ENCODE data around the gene ZNF583.
A peak's percentile ranks its signal among the peaks of the same experiment; 100 is the strongest.

ZNF583 gene

GRCh38 chr19:56403764-56404704, at the start of gene ZNF583:
ZNF583 (plus strand) TSS chr19:56404332; CDS start chr19:56407115, 2,783 bp downstream.
- no peaks in the 10 kb centered on the region for H3K27me3 ChIP-seq (ENCODE audit: insufficient read depth, low read depth)
- no peaks in the 10 kb centered on the region for H4K20me1 ChIP-seq (ENCODE audit: insufficient read depth)
- H3K9ac ChIP-seq, result peak within 1 kb of the TSS; percentile 69
- H3K36me3 ChIP-seq (ENCODE audit: insufficient read depth), result peaks cover 9% of the 10 kb centered on the region; the same call in 1 of the 2 replicates
- H3K79me2 ChIP-seq (ENCODE audit: insufficient read depth, low read depth), result no peaks in the 10 kb centered on the region
- TF ChIP-seq, protein P1, sequence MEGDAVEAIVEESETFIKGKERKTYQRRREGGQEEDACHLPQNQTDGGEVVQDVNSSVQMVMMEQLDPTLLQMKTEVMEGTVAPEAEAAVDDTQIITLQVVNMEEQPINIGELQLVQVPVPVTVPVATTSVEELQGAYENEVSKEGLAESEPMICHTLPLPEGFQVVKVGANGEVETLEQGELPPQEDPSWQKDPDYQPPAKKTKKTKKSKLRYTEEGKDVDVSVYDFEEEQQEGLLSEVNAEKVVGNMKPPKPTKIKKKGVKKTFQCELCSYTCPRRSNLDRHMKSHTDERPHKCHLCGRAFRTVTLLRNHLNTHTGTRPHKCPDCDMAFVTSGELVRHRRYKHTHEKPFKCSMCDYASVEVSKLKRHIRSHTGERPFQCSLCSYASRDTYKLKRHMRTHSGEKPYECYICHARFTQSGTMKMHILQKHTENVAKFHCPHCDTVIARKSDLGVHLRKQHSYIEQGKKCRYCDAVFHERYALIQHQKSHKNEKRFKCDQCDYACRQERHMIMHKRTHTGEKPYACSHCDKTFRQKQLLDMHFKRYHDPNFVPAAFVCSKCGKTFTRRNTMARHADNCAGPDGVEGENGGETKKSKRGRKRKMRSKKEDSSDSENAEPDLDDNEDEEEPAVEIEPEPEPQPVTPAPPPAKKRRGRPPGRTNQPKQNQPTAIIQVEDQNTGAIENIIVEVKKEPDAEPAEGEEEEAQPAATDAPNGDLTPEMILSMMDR (conservative IDR thresholded peaks at IDR 0.05; ENCODE audit: low read depth, low read length), result 0 out of 2 replicates have a peak, but pooled peaks have one; percentile 15
- H3K4me2 ChIP-seq, result peak within 1 kb of the TSS; percentile 70
- no peak within 1 kb of the TSS for H3K4me3 ChIP-seq (IDR thresholded peaks at IDR 0.05; ENCODE audit: insufficient read depth, low read depth, low read length)
- H3K27ac ChIP-seq, result peak within 1 kb of the TSS; percentile 59
- H3K4me1 ChIP-seq (ENCODE audit: low read depth, poor library complexity, severe bottlenecking), result peaks cover 4% of the 10 kb centered on the region
- H2AFZ ChIP-seq (ENCODE audit: low read depth), result peak within 1 kb of the TSS; percentile 95

DNA sequence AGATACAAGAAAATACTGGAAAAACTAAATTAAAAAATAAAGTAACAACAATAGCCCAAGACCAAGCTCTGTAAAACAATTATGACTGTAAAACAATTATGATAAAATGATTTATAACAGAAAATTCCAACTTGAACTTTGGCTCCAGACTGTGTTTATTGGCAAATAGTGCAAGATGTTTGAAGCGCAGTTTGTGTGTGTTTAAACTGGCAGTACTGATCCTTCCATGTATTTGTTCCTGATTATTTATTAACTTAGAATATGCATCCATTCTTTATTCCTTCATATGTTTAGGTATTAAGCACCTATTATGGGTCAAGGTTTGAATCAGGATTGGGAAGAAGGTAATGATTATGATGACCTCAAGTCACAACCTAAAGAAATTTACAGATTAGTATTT, 48.6 kb upstream of the ZNF583 start:
- H3K4me1 ChIP-seq (ENCODE audit: low read depth, poor library complexity, severe bottlenecking), result no peaks in the 10 kb centered on the region
- no peak overlapping the region for H2AFZ ChIP-seq (ENCODE audit: low read depth)
- TF ChIP-seq, protein P1 (conservative IDR thresholded peaks at IDR 0.05; ENCODE audit: low read depth, low read length), result no peak
- H3K4me3 ChIP-seq (IDR thresholded peaks at IDR 0.05; ENCODE audit: insufficient read depth, low read depth, low read length), result no peak overlapping the region
- H4K20me1 ChIP-seq (ENCODE audit: insufficient read depth), result no peaks in the 10 kb centered on the region
- no peaks in the 10 kb centered on the region for H3K27me3 ChIP-seq (ENCODE audit: insufficient read depth, low read depth)
- H3K4me2 ChIP-seq, result no peak overlapping the region
- H3K79me2 ChIP-seq (ENCODE audit: insufficient read depth, low read depth), result no peaks in the 10 kb centered on the region
- no peaks in the 10 kb centered on the region for H3K36me3 ChIP-seq (ENCODE audit: insufficient read depth)
- H3K9ac ChIP-seq, result no peak overlapping the region
- no peak overlapping the region for H3K27ac ChIP-seq

- no peaks in the 10 kb centered on the region for H3K27me3 ChIP-seq (ENCODE audit: insufficient read depth, low read depth)
- no peaks in the 10 kb centered on the region for H3K79me2 ChIP-seq (ENCODE audit: insufficient read depth, low read depth)
- no peaks in the 10 kb centered on the region for H3K4me1 ChIP-seq (ENCODE audit: low read depth, poor library complexity, severe bottlenecking)
- H3K4me3 ChIP-seq (IDR thresholded peaks at IDR 0.05; ENCODE audit: insufficient read depth, low read depth, low read length), result no peak overlapping the region
- no peaks in the 10 kb centered on the region for H3K36me3 ChIP-seq (ENCODE audit: insufficient read depth)
- no peak overlapping the region for H2AFZ ChIP-seq (ENCODE audit: low read depth)
- H3K9ac ChIP-seq, result no peak overlapping the region
- TF ChIP-seq, protein P1 (conservative IDR thresholded peaks at IDR 0.05; ENCODE audit: low read depth, low read length), result no peak
- no peaks in the 10 kb centered on the region for H4K20me1 ChIP-seq (ENCODE audit: insufficient read depth)
- no peak overlapping the region for H3K27ac ChIP-seq
- H3K4me2 ChIP-seq, result no peak overlapping the region
These were observed 47.2 kb upstream of the ZNF583 start for GRCh38 chr19:56356944-56357343.

DNA sequence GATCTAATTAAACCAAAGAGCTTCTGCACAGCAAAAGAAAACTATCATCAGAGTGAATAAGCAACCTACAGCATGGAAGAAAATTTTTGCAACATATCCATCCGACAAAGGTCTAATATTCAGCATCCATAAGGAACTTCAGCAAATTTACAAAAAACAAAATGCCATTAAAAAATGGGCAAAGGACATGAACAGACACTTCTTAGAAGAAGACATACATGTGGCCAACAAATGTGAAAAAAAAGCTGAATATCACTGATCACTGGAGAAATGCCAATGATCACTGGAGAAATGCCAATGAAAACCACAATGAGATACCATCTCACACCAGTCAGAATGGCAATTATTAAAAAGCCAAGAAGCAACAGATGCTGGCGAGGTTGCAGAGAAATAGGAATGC, 43.3 kb upstream of the ZNF583 start:
- H3K27ac ChIP-seq, result no peak overlapping the region
- H2AFZ ChIP-seq (ENCODE audit: low read depth), result no peak overlapping the region
- no peaks in the 10 kb centered on the region for H3K27me3 ChIP-seq (ENCODE audit: insufficient read depth, low read depth)
- no peak overlapping the region for H3K4me3 ChIP-seq (IDR thresholded peaks at IDR 0.05; ENCODE audit: insufficient read depth, low read depth, low read length)
- no peaks in the 10 kb centered on the region for H4K20me1 ChIP-seq (ENCODE audit: insufficient read depth)
- H3K4me1 ChIP-seq (ENCODE audit: low read depth, poor library complexity, severe bottlenecking), result no peaks in the 10 kb centered on the region
- H3K36me3 ChIP-seq (ENCODE audit: insufficient read depth), result no peaks in the 10 kb centered on the region
- no peak overlapping the region for H3K4me2 ChIP-seq
- no peak overlapping the region for H3K9ac ChIP-seq
- TF ChIP-seq, protein P1 (conservative IDR thresholded peaks at IDR 0.05; ENCODE audit: low read depth, low read length), result no peak
- H3K79me2 ChIP-seq (ENCODE audit: insufficient read depth, low read depth), result no peaks in the 10 kb centered on the region
